PC-3 (cell line): ENCODE results near the gene CAMK1D. TPM values are rescaled to one million over a fixed set of nuclear protein-coding genes. Genes with fewer than 3 reads are reported as not detected.
A peak's percentile ranks its signal among the peaks of the same experiment; 100 is the strongest.

Experiments
- ATAC-seq: fragments of 200-7000 bp; cut with Tn5 transposase; 2 replicates; pipeline ENCODE4 v1.9.1; 2020; ENCODE audit warnings: mild to moderate bottlenecking, moderate library complexity
- BruUV-seq: library from RNA; stranded (reverse); fragments of 400-500 nt; replicated peaks from 2 replicates; lab custom pipeline; 2021; lab: Mats Ljungman, UMichigan
- CTCF ChIA-PET: fragments of 300-600 bp; sonication (Branson Sonifier 250); formaldehyde crosslinking; loops from one replicate; lab custom pipeline; 2022; ENCODE audit warnings: antibody characterized with exemption; lab: Charles Lee
- POLR2A ChIA-PET: fragments of 300-600 bp; sonication (Branson Sonifier 250); formaldehyde crosslinking; loops from one replicate; lab custom pipeline; 2022; ENCODE audit warnings: antibody characterized with exemption; ENCODE audit not compliant: unreplicated experiment; lab: Charles Lee
- DNase-seq: peaks from one replicate; pipeline ENCODE4 v3.0.0-alpha.2; 2015
- H2AFZ ChIP-seq: fragments of 300-600 bp; sonication (generic); 2 replicates; pipeline ENCODE4 v1.6.0; 2016; ENCODE audit warnings: antibody characterized with exemption, low read length
- H3F3A ChIP-seq: fragments of 300-600 bp; sonication (generic); one replicate; pipeline ENCODE4 v1.6.0; 2017; ENCODE audit warnings: antibody characterized with exemption, low read length, control low read depth, mild to moderate bottlenecking; ENCODE audit not compliant: unreplicated experiment
- H3K27ac ChIP-seq: fragments of 300-600 bp; sonication (generic); 2 replicates; pipeline ENCODE4 v1.5.1; 2016; ENCODE audit warnings: mild to moderate bottlenecking, low read length
- H3K27me3 ChIP-seq: fragments of 300-600 bp; sonication (generic); 2 replicates; pipeline ENCODE4 v1.6.1; 2016; ENCODE audit warnings: low read length, mixed read lengths
- H3K36me3 ChIP-seq: fragments of 300-600 bp; sonication (generic); 2 replicates; pipeline ENCODE4 v1.6.1; 2016; ENCODE audit warnings: low read depth, mixed run types, low read length, mixed read lengths
- H3K4me1 ChIP-seq: fragments of 300-600 bp; sonication (generic); 2 replicates; pipeline ENCODE4 v1.5.1; 2016; ENCODE audit warnings: low read length; ENCODE audit not compliant: insufficient read depth
- H3K4me2 ChIP-seq: fragments of 300-600 bp; sonication (generic); 2 replicates; pipeline ENCODE4 v1.6.0; 2016; ENCODE audit warnings: low read length
- H3K4me3 ChIP-seq: fragments of 300-600 bp; sonication (generic); 2 replicates; pipeline ENCODE4 v1.5.1; 2016; ENCODE audit warnings: mild to moderate bottlenecking, low read length, mixed read lengths
- H3K79me2 ChIP-seq: fragments of 300-600 bp; sonication (generic); 2 replicates; pipeline ENCODE4 v1.6.1; 2017; ENCODE audit warnings: low read length, mixed read lengths
- H3K9ac ChIP-seq: fragments of 300-600 bp; sonication (generic); 2 replicates; pipeline ENCODE4 v1.6.0; 2016; ENCODE audit warnings: mild to moderate bottlenecking, low read length
- H3K9me2 ChIP-seq: fragments of 300-600 bp; sonication (generic); replicated peaks from 2 replicates; pipeline ENCODE4 v1.6.1; 2016; ENCODE audit warnings: mixed run types, low read length, mixed read lengths
- H3K9me3 ChIP-seq: fragments of 300-600 bp; sonication (generic); 2 replicates; pipeline ENCODE4 v1.6.1; 2016; ENCODE audit warnings: low read length, mixed read lengths
- H4K20me1 ChIP-seq: fragments of 300-600 bp; sonication (generic); 2 replicates; pipeline ENCODE4 v1.6.1; 2016; ENCODE audit warnings: low read length, mixed read lengths
- EZH2 ChIP-seq: fragments of 300-600 bp; sonication (generic); IDR thresholded peaks from one replicate; pipeline ENCODE4 v1.6.1; 2017; ENCODE audit warnings: antibody characterized with exemption, mild to moderate bottlenecking, low read length; ENCODE audit not compliant: unreplicated experiment
- EZH2phosphoT487 ChIP-seq: fragments of 300-600 bp; sonication (generic); IDR thresholded peaks from 2 replicates; pipeline ENCODE4 v1.6.1; 2018; ENCODE audit warnings: mild to moderate bottlenecking, antibody characterized with exemption, low read length, borderline replicate concordance
- intact Hi-C: fragments of 100-400 bp; cut with micrococcal nuclease; formaldehyde crosslinking; loops from 2 replicates; pipeline ENCODE4 v1.9.0; 2023
- total RNA-seq: library from RNA; depleted of rRNA; stranded (reverse); fragments of >200 nt; gene quantifications from 2 replicates; pipeline ENCODE4 v1.2.3, GENCODE V29; 2014
- TF ChIP-seq, protein P1 (sequence below): fragments of 300-600 bp; sonication (generic); conservative IDR thresholded peaks from 2 replicates; pipeline ENCODE4 v1.5.1; 2017; ENCODE audit warnings: antibody characterized with exemption, low read depth, mild to moderate bottlenecking, low read length

CAMK1D gene
- total RNA-seq, 1 experiment from 2014 or later: 1.3 TPM

- Histone ChIP-seq H3K27ac (peak overlapping the region; percentile 95), H3K27me3 (no peaks in the 10 kb centered on the region), H3K9ac (peak overlapping the region; percentile 52), H3K4me3 (peak overlapping the region; percentile 7; the same call in 1 of the 2 replicates), H3K9me3 (no peaks in the 10 kb centered on the region), H3K79me2 (no peaks in the 10 kb centered on the region), H3K4me2 (peak overlapping the region; percentile 52), H3F3A (no peaks in the 10 kb centered on the region), H3K4me1 (peaks cover 31% of the 10 kb centered on the region), H4K20me1 (no peaks in the 10 kb centered on the region), H3K9me2 (no peaks in the 10 kb centered on the region), H2AFZ (peak overlapping the region; percentile 11; the same call in 1 of the 2 replicates), H3K36me3 (no peaks in the 10 kb centered on the region)
- no TSS peak for BruUV-seq
- ATAC-seq (no peak), DNase-seq (peak; percentile 75)
- intact Hi-C loops: loop anchor here (1.0 to 5.0 kb wide), 5 partner anchors 184 to 381 kb away; no protein-coding TSS in a partner anchor
- ChIA-PET CTCF (interaction anchor here (0.6 to 0.7 kb wide), 2 partner anchors 212 to 381 kb away, joined by 3 to 4 read pairs; no protein-coding TSS in a partner anchor), POLR2A (no interaction called here)
- TF ChIP-seq EZH2phosphoT487 (no peak), EZH2 (no peak)
- TF ChIP-seq, protein P1, sequence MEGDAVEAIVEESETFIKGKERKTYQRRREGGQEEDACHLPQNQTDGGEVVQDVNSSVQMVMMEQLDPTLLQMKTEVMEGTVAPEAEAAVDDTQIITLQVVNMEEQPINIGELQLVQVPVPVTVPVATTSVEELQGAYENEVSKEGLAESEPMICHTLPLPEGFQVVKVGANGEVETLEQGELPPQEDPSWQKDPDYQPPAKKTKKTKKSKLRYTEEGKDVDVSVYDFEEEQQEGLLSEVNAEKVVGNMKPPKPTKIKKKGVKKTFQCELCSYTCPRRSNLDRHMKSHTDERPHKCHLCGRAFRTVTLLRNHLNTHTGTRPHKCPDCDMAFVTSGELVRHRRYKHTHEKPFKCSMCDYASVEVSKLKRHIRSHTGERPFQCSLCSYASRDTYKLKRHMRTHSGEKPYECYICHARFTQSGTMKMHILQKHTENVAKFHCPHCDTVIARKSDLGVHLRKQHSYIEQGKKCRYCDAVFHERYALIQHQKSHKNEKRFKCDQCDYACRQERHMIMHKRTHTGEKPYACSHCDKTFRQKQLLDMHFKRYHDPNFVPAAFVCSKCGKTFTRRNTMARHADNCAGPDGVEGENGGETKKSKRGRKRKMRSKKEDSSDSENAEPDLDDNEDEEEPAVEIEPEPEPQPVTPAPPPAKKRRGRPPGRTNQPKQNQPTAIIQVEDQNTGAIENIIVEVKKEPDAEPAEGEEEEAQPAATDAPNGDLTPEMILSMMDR: peak; percentile 51
These were observed 368.8 kb downstream of the CAMK1D start for GRCh38 chr10:12717981-12718707.

DNA sequence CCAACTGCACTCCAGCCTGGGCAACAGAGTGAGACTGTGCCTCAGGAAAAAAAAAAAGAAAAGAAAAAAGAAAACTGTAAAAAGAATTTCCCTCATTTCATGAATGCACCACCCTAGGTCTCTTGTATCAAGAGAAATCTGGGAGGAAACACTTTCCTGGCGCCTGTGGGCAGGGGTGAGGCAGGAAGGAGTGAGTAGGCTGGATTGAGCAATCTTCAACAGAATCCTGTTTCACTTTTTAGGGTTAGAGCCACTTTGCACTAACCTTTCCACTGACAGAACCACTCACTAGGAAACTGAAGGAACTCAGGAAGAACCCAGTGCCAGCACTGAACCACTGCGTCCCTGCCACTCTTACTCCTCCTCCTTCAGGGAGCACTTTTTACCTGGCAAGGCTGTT, 370.0 kb downstream of the CAMK1D start:
- peak; percentile 55 for DNase-seq
- CTCF ChIA-PET: no interaction called here
- no peaks in the 10 kb centered on the region for H3K79me2 ChIP-seq
- H3K9me3 ChIP-seq: no peaks in the 10 kb centered on the region
- peak overlapping the region; percentile 47; the same call in 1 of the 2 replicates for H3K4me2 ChIP-seq
- no TSS peak for BruUV-seq
- H3K4me3 ChIP-seq: no peak overlapping the region
- peak overlapping the region; percentile 63 for H3K9ac ChIP-seq
- H3F3A ChIP-seq: no peaks in the 10 kb centered on the region
- intact Hi-C loops: loop anchor here (2.0 to 5.0 kb wide), 3 partner anchors 255 to 355 kb away; no protein-coding TSS in a partner anchor
- H4K20me1 ChIP-seq: no peaks in the 10 kb centered on the region
- POLR2A ChIA-PET: no interaction called here
- H2AFZ ChIP-seq: no peak overlapping the region
- H3K27ac ChIP-seq: peak overlapping the region; percentile 95
- TF ChIP-seq EZH2phosphoT487 (no peak), EZH2 (no peak)
- TF ChIP-seq, protein P1: no peak
- H3K9me2 ChIP-seq: no peaks in the 10 kb centered on the region
- ATAC-seq: peak; percentile 21
- no peaks in the 10 kb centered on the region for H3K27me3 ChIP-seq
- H3K36me3 ChIP-seq: no peaks in the 10 kb centered on the region
- peaks cover 31% of the 10 kb centered on the region for H3K4me1 ChIP-seq
